ENCODE measurements around the gene CALML6. TPM values are rescaled to one million over a fixed set of nuclear protein-coding genes. Genes with fewer than 3 reads are reported as not detected.

Gene CALML6
- total RNA-seq, 4 donors from 2014 or later: not detected

- Histone ChIP-seq H3K27ac (no peak overlapping the region), H3K36me3 (no peaks in the 10 kb centered on the region), H3K27me3 (no peaks in the 10 kb centered on the region), H3K9me3 (no peaks in the 10 kb centered on the region), H3K4me1 (no peaks in the 10 kb centered on the region), H3K4me3 (no peak overlapping the region)
- no peak for DNase-seq
- no peak for TF ChIP-seq POLR2A (IDR thresholded peaks at IDR 0.05)
- TF ChIP-seq, protein P1, sequence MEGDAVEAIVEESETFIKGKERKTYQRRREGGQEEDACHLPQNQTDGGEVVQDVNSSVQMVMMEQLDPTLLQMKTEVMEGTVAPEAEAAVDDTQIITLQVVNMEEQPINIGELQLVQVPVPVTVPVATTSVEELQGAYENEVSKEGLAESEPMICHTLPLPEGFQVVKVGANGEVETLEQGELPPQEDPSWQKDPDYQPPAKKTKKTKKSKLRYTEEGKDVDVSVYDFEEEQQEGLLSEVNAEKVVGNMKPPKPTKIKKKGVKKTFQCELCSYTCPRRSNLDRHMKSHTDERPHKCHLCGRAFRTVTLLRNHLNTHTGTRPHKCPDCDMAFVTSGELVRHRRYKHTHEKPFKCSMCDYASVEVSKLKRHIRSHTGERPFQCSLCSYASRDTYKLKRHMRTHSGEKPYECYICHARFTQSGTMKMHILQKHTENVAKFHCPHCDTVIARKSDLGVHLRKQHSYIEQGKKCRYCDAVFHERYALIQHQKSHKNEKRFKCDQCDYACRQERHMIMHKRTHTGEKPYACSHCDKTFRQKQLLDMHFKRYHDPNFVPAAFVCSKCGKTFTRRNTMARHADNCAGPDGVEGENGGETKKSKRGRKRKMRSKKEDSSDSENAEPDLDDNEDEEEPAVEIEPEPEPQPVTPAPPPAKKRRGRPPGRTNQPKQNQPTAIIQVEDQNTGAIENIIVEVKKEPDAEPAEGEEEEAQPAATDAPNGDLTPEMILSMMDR (IDR thresholded peaks at IDR 0.05): no peak
Observed at GRCh38 chr1:1950940-1951339, 35.9 kb downstream of the CALML6 start.

GRCh38 chr1:1954015-1954414 is 39.0 kb downstream of the CALML6 start:
- Histone ChIP-seq H3K9me3 (no peaks in the 10 kb centered on the region), H3K27ac (no peak overlapping the region), H3K4me1 (no peaks in the 10 kb centered on the region), H3K4me3 (no peak overlapping the region), H3K36me3 (no peaks in the 10 kb centered on the region), H3K27me3 (no peaks in the 10 kb centered on the region)
- DNase-seq: no peak
- TF ChIP-seq, protein P1 (IDR thresholded peaks at IDR 0.05): no peak
- TF ChIP-seq POLR2A (IDR thresholded peaks at IDR 0.05): no peak

- H3K4me1 ChIP-seq: peaks cover 0 to 3% (median 0%) of the 10 kb centered on the region in 4 donors
- H3K27me3 ChIP-seq: no peaks in the 10 kb centered on the region
- H3K4me3 ChIP-seq: no peak overlapping the region
- H3K36me3 ChIP-seq: no peaks in the 10 kb centered on the region
- DNase-seq: no peak
- TF ChIP-seq, protein P1 (IDR thresholded peaks at IDR 0.05): peak in 2 of 6 experiments; percentile 6 to 7
- TF ChIP-seq POLR2A (IDR thresholded peaks at IDR 0.05): no peak
- H3K27ac ChIP-seq: no peak overlapping the region
- H3K9me3 ChIP-seq: no peaks in the 10 kb centered on the region
Observed at GRCh38 chr1:1954831-1955441, 39.9 kb downstream of the CALML6 start.

DNA sequence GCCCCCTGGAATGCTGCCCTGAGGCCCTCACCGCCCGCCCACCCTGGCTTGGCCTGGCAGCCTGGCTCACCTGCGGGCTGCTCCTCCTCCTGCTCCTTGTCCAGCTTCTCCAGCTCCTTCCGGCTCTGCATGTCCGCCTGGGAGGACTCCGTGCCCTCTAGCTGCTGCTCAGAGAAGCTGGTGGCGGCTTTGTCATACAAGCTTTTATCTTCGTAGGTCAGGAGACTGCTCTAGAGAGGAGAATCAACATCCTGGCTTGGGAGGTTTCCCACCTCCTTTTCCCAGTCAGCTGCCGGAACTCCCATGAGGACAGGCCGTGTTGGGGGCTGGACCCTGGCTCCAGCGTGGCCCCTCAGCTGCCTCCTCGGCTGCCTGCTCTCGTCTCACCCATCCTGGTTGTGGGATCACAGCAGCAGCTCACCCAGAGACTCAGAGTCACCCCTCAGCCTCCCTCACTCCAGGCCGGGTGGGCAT is 40.6 kb downstream of the CALML6 start:
- Histone ChIP-seq H3K27me3 (no peaks in the 10 kb centered on the region), H3K36me3 (no peaks in the 10 kb centered on the region), H3K4me3 (no peak overlapping the region), H3K4me1 (peaks cover 0 to 7% (median 0%) of the 10 kb centered on the region in 4 donors), H3K9me3 (no peaks in the 10 kb centered on the region), H3K27ac (no peak overlapping the region)
- no peak for TF ChIP-seq POLR2A (IDR thresholded peaks at IDR 0.05)
- TF ChIP-seq, protein P1 (IDR thresholded peaks at IDR 0.05): no peak
- no peak for DNase-seq

DNA sequence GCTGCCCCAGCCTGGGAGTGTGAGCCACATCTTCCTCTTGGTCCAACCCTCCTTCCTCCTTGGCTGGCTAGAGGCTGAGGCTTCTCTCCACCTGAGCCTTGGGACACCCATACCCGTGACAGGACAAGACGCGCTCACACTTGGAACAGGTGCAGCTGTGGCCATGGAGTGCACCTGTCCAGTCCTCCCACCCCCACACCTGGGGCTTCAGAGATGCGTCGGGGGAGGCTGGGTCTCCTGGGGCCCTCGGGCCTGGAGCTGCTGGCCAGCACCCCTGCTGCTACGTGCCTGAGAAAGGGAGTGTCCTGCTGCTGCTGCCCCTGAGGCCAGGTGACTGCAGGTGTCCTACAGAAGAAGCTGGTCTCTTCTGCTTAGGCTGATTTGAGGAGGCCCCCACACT is 41.0 kb downstream of the CALML6 start:
- Histone ChIP-seq H3K27ac (no peak overlapping the region), H3K9me3 (no peaks in the 10 kb centered on the region), H3K36me3 (no peaks in the 10 kb centered on the region), H3K27me3 (no peaks in the 10 kb centered on the region), H3K4me1 (peaks cover 0 to 7% (median 0%) of the 10 kb centered on the region in 4 donors), H3K4me3 (no peak overlapping the region)
- TF ChIP-seq POLR2A (IDR thresholded peaks at IDR 0.05): no peak
- TF ChIP-seq, protein P1 (IDR thresholded peaks at IDR 0.05): no peak
- no peak for DNase-seq

All from Peyer's patch (tissue), 4 donors.